Adrenal gland (tissue), 12 donors: ENCODE data around the gene ABCC2. TPM values are rescaled to one million over a fixed set of nuclear protein-coding genes. Genes with fewer than 3 reads are reported as not detected.
A peak's percentile ranks its signal among the peaks of the same experiment; 100 is the strongest.

Experiments used
- DNase-seq, 7 donors: peaks; one replicate each; pipeline ENCODE4 v3.0.0-alpha.2; 2019 to 2020
- H3K27ac ChIP-seq, 5 donors: fragments of 200-600 bp; sonication (generic) in 4 of 5; 1 replicate in 3 of 5; 2 replicates in 2 of 5; pipeline versions ENCODE4 v1.5.1 to v1.8.0; 2016 to 2020; ENCODE audit warnings: mild to moderate bottlenecking in 1 of 5
- H3K27me3 ChIP-seq: fragments of 200-600 bp; 2 replicates; pipeline ENCODE4 v1.8.0; 2021
- H3K36me3 ChIP-seq, 2 donors: fragments of 200-600 bp; replicated peaks in 1 of 2; 1 replicate in 1 of 2; 2 replicates in 1 of 2; pipeline versions ENCODE4 v1.5.1 to v1.8.0; 2018 to 2022
- H3K4me1 ChIP-seq, 2 donors: fragments of 200-600 bp; replicated peaks in 1 of 2; 1 replicate in 1 of 2; 2 replicates in 1 of 2; pipeline versions ENCODE4 v1.5.1 to v1.8.0; 2018 to 2021
- H3K4me3 ChIP-seq, 4 donors: fragments of 200-600 bp; sonication (generic) in 3 of 4; one replicate each; pipeline ENCODE4 v1.5.1; 2016 to 2018
- H3K9me3 ChIP-seq, 3 donors: fragments of 200-600 bp; sonication (generic) in 1 of 3; replicated peaks in 1 of 3; 1 replicate in 2 of 3; 2 replicates in 1 of 3; pipeline versions ENCODE4 v1.5.1 to v1.8.0; 2016 to 2021
- CTCF ChIP-seq, 6 experiments: fragments of 450-650 bp in 4 of 6; fragments of 200-600 bp in 2 of 6; sonication (generic) in 1 of 6; IDR thresholded peaks; 1 replicate in 5 of 6; 2 replicates in 1 of 6; pipeline versions ENCODE4 v1.5.1 to v1.8.0; 2016 to 2021; ENCODE audit warnings: antibody characterized with exemption in 6 of 6, mild to moderate bottlenecking in 2 of 6, moderate library complexity in 1 of 6
- POLR2A ChIP-seq, 2 donors: fragments of 450-650 bp; IDR thresholded peaks; one replicate each; pipeline ENCODE4 v1.6.1; 2017; ENCODE audit warnings: antibody characterized with exemption in 2 of 2, mild to moderate bottlenecking in 2 of 2, moderate library complexity in 1 of 2
- WGBS, 4 donors: extraction: QIAGEN DNeasy Blood & Tissue Kit in 2 of 4; methylation state at CpG; one replicate each; pipeline versions ENCODE4 v1.1.5 to v1.1.7; 2013 to 2017; 5-methylcytosine and 5-hydroxymethylcytosine counted together
- intact Hi-C, 2 donors: fragments of 100-400 bp; cut with DNase I; formaldehyde crosslinking; loops; one replicate each; pipeline versions ENCODE4 v1.14.1 to v1.15.0; 2022 to 2023
- polyA plus RNA-seq, 3 donors: library from polyadenylated mRNA; stranded (reverse); fragments of 200-250 nt in 2 of 3; fragments of 350-450 nt in 1 of 3; fragmentation: Illumina TruSeq in 1 of 3; extraction: RNeasy Lipid Tissue Mini Kit (QIAGEN cat#74804) in 1 of 3; gene quantifications; one replicate each; pipeline ENCODE4 v1.2.3, GENCODE V29; 2013 to 2014
- total RNA-seq, 9 donors: library from RNA; depleted of rRNA in 4 of 9; stranded (reverse); fragments of >200 nt in 4 of 9; fragments of 120-200 nt in 1 of 9; fragmentation: NEBNext Ultra II Directional in 1 of 9; extraction: Animal tissue kit (Norgen Biotek cat#: 25700) in 1 of 9; gene quantifications; one replicate each; pipeline versions ENCODE4 v1.1.0 to v1.2.4, GENCODE V29; 2013 to 2023
- donor health status: healthy with polysubstance abuse.
- donor health status: Bipolar disorder and iron deficiency.
- donor health status: DM: yes; HTN: yes; CAD: no.
- donor health status: DM: no; HTN: no; CAD: no.
- donor health status: DM: no; HTN: no; CAD: no.
- donor health status: DM: yes; HTN: yes; CAD: no.

Gene ABCC2
- total and polyA plus RNA-seq, 12 donors, result 0.55 to 2.1 (median 0.81) TPM

GRCh38 chr10:99845837-99846382 is 63.5 kb downstream of the ABCC2 start:
- WGBS, 4 donors, result 2 to 9% (median 3%) methylated on average over 12 to 18 of the region's 18 CpGs
- intact Hi-C loops, result loop anchor here in 1 of 2 donors (5.0 kb wide), 1 partner anchor 201 kb away; no protein-coding TSS in a partner anchor
- Histone ChIP-seq H3K36me3 (no peaks in the 10 kb centered on the region), H3K4me1 (peaks cover 0 to 6% of the 10 kb centered on the region in 2 donors), H3K9me3 (no peaks in the 10 kb centered on the region), H3K27me3 (no peaks in the 10 kb centered on the region), H3K27ac (peak overlapping the region in 1 of 5 donors; percentile 6), H3K4me3 (peak overlapping the region in 1 of 4 donors; percentile 48)
- DNase-seq, result peak; percentile 77 to 94 (median 79)
- TF ChIP-seq CTCF (IDR thresholded peaks at IDR 0.05) (peak; percentile 94 to 98 (median 96)), POLR2A (IDR thresholded peaks at IDR 0.05) (no peak)

GRCh38 chr10:99849057-99849456 is 66.6 kb downstream of the ABCC2 start:
- H3K9me3 ChIP-seq, result no peaks in the 10 kb centered on the region
- intact Hi-C loops, result loop anchor here in 1 of 2 donors (5.0 kb wide), 1 partner anchor 198 kb away; no protein-coding TSS in a partner anchor
- H3K27me3 ChIP-seq, result no peaks in the 10 kb centered on the region
- peaks cover 0 to 6% of the 10 kb centered on the region in 2 donors for H3K4me1 ChIP-seq
- no peaks in the 10 kb centered on the region for H3K36me3 ChIP-seq
- TF ChIP-seq POLR2A (IDR thresholded peaks at IDR 0.05), result no peak
- no peak for TF ChIP-seq CTCF (IDR thresholded peaks at IDR 0.05)
- H3K4me3 ChIP-seq, result no peak overlapping the region
- no peak overlapping the region for H3K27ac ChIP-seq
- DNase-seq, result no peak
- 78 to 95% (median 89%) methylated on average over 7 of the region's 7 CpGs for WGBS, 4 donors

- 87 to 93% (median 90%) methylated on average over 2 of the region's 2 CpGs for WGBS, 4 donors
- Histone ChIP-seq H3K4me3 (no peak overlapping the region), H3K36me3 (no peaks in the 10 kb centered on the region), H3K9me3 (no peaks in the 10 kb centered on the region), H3K27me3 (no peaks in the 10 kb centered on the region), H3K4me1 (peaks cover 0 to 6% of the 10 kb centered on the region in 2 donors), H3K27ac (no peak overlapping the region)
- intact Hi-C loops, result loop anchor here in 1 of 2 donors (5.0 kb wide), 1 partner anchor 198 kb away; no protein-coding TSS in a partner anchor
- TF ChIP-seq POLR2A (IDR thresholded peaks at IDR 0.05), result no peak
- no peak for TF ChIP-seq CTCF (IDR thresholded peaks at IDR 0.05)
- DNase-seq, result no peak
These were observed 67.1 kb downstream of the ABCC2 start for GRCh38 chr10:99849536-99849935.

GRCh38 chr10:99850021-99850766 is 67.8 kb downstream of the ABCC2 start:
- H3K36me3 ChIP-seq, result no peaks in the 10 kb centered on the region
- DNase-seq, result no peak
- H3K27me3 ChIP-seq, result no peaks in the 10 kb centered on the region
- H3K4me3 ChIP-seq, result no peak overlapping the region
- intact Hi-C loops, result loop anchor here in 1 of 2 donors (5.0 kb wide), 1 partner anchor 197 kb away; no protein-coding TSS in a partner anchor
- 75 to 89% (median 87%) methylated on average over 11 of the region's 11 CpGs for WGBS, 4 donors
- H3K4me1 ChIP-seq, result peaks cover 0 to 6% of the 10 kb centered on the region in 2 donors
- no peak overlapping the region for H3K27ac ChIP-seq
- no peaks in the 10 kb centered on the region for H3K9me3 ChIP-seq
- TF ChIP-seq POLR2A (IDR thresholded peaks at IDR 0.05), result no peak
- no peak for TF ChIP-seq CTCF (IDR thresholded peaks at IDR 0.05)
